Breast epithelium (tissue), 4 donors: Measurements from ENCODE around the gene ACSM5. TPM values are rescaled to one million over a fixed set of nuclear protein-coding genes. Genes with fewer than 3 reads are reported as not detected.
A peak's percentile ranks its signal among the peaks of the same experiment; 100 is the strongest.

Experiments used
- DNase-seq, 2 donors: peaks; one replicate each; pipeline ENCODE4 v3.0.0-alpha.2; 2019; ENCODE audit warnings: low spot score in 2 of 2
- H3K27ac ChIP-seq, 2 donors: fragments of 200-600 bp; sonication (generic) in 1 of 2; one replicate each; pipeline ENCODE4 v1.5.1; 2016 to 2019; ENCODE audit warnings: mild to moderate bottlenecking in 1 of 2
- H3K27me3 ChIP-seq, 2 donors: fragments of 200-600 bp; sonication (generic) in 1 of 2; one replicate each; pipeline versions ENCODE4 v1.5.1 to v1.6.0; 2017 to 2019; ENCODE audit warnings: control low read depth in 1 of 2, mild to moderate bottlenecking in 1 of 2
- H3K36me3 ChIP-seq: fragments of 200-600 bp; one replicate; pipeline ENCODE4 v1.5.1; 2019
- H3K4me1 ChIP-seq, 2 donors: fragments of 200-600 bp; sonication (generic); one replicate each; pipeline ENCODE4 v1.5.1; 2016 to 2019; ENCODE audit warnings: control low read depth in 1 of 2
- H3K4me3 ChIP-seq, 3 donors: fragments of 200-600 bp; sonication (generic); 1 replicate in 2 of 3; 2 replicates in 1 of 3; pipeline ENCODE4 v1.5.1; 2016 to 2019; ENCODE audit warnings: mild to moderate bottlenecking in 3 of 3, moderate library complexity in 2 of 3
- H3K9me3 ChIP-seq, 2 donors: fragments of 200-600 bp; sonication (generic) in 1 of 2; one replicate each; pipeline ENCODE4 v1.5.1; 2016 to 2019; ENCODE audit warnings: control low read depth in 1 of 2
- POLR2A ChIP-seq: fragments of 450-650 bp; IDR thresholded peaks from one replicate; pipeline ENCODE4 v1.6.1; 2016; ENCODE audit warnings: antibody characterized with exemption, mild to moderate bottlenecking, moderate library complexity
- POLR2AphosphoS5 ChIP-seq, 3 donors: sonication (generic); formaldehyde crosslinking; IDR thresholded peaks; one replicate each; pipeline ENCODE4 v1.6.1; 2017; ENCODE audit warnings: antibody characterized with exemption in 3 of 3
- intact Hi-C: fragments of 100-400 bp; cut with DNase I; formaldehyde crosslinking; loops from one replicate; pipeline ENCODE4 v1.15.1; 2023; ENCODE audit warnings: low total_unique reads
- total RNA-seq, 3 donors: library from RNA; depleted of rRNA; stranded (reverse); fragments of >200 nt; gene quantifications; one replicate each; pipeline ENCODE4 v1.1.0, GENCODE V29; 2016
- TF ChIP-seq, protein P1 (sequence below), 3 donors: fragments of 450-650 bp; IDR thresholded peaks; one replicate each; pipeline ENCODE4 v1.5.1; 2016 to 2017; ENCODE audit warnings: antibody characterized with exemption in 3 of 3, mild to moderate bottlenecking in 3 of 3, moderate library complexity in 3 of 3

Gene ACSM5
- total RNA-seq, 3 donors from 2014 or later: 4.5 to 61.0 (median 8.8) TPM

DNA sequence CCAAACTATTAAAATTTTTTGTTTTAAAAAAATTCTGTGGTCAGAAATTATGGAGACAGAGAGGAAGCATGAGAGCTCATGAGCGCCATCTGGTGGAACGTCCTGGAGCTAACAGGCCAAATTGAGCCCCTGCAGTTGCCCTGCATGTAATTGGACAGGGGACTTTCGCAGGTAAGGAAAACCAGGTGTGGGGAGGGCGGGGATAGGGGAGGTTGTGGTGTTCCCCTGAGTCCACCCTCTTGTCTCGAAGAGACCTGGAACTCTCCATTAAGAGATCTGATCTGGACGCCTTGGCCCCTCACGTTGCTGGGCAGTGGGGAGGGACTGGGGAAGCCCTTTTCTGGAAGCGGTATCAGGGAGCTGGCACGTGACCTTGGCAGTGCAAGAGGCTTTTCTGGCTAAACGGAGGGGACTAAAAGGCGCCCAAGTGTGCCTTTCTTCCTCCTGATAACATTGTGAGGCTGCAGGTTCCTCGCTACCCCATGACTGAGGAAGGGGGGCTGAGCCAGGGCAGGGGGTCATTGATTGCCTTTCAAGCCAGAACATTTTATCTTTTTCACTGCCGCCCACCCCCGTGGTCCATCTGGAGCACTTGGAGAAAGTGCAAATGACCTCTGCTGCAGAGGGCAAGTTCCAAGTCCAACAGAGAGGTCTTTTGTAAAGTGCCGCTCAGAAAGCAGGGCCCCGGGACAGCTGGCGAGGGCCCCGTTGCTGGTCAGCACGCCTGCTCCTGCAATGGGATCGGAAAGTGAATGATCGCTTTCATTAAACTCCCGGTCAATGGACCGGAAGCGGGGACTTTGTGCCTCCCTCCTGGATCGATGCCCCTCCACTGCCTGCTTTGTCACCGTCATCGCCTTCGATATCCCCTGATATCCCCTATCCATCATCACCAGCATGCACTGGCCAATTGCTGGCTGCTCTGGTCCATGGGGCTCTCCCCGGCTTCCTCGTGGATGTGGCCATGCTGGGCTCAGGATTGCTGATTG, 23.2 kb upstream of the ACSM5 start:
- TF ChIP-seq, protein P1, sequence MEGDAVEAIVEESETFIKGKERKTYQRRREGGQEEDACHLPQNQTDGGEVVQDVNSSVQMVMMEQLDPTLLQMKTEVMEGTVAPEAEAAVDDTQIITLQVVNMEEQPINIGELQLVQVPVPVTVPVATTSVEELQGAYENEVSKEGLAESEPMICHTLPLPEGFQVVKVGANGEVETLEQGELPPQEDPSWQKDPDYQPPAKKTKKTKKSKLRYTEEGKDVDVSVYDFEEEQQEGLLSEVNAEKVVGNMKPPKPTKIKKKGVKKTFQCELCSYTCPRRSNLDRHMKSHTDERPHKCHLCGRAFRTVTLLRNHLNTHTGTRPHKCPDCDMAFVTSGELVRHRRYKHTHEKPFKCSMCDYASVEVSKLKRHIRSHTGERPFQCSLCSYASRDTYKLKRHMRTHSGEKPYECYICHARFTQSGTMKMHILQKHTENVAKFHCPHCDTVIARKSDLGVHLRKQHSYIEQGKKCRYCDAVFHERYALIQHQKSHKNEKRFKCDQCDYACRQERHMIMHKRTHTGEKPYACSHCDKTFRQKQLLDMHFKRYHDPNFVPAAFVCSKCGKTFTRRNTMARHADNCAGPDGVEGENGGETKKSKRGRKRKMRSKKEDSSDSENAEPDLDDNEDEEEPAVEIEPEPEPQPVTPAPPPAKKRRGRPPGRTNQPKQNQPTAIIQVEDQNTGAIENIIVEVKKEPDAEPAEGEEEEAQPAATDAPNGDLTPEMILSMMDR (IDR thresholded peaks at IDR 0.05): peak; percentile 18 to 58 (median 57)
- no peak for TF ChIP-seq POLR2AphosphoS5 (IDR thresholded peaks at IDR 0.05)
- H3K4me3 ChIP-seq: peak overlapping the region in 1 of 3 donors; percentile 3
- H3K36me3 ChIP-seq: no peaks in the 10 kb centered on the region
- H3K4me1 ChIP-seq: no peaks in the 10 kb centered on the region
- peak; percentile 36 to 70 for DNase-seq
- no peak overlapping the region for H3K27ac ChIP-seq
- H3K9me3 ChIP-seq: no peaks in the 10 kb centered on the region
- no peaks in the 10 kb centered on the region for H3K27me3 ChIP-seq
- intact Hi-C loops: no loop called here

GRCh38 chr16:20387978-20388377, 21.4 kb upstream of the ACSM5 start:
- no peak for DNase-seq
- Histone ChIP-seq H3K36me3 (no peaks in the 10 kb centered on the region), H3K4me3 (no peak overlapping the region), H3K9me3 (no peaks in the 10 kb centered on the region), H3K27me3 (no peaks in the 10 kb centered on the region), H3K4me1 (no peaks in the 10 kb centered on the region), H3K27ac (no peak overlapping the region)
- TF ChIP-seq POLR2A (no peak), POLR2AphosphoS5 (IDR thresholded peaks at IDR 0.05) (no peak)
- TF ChIP-seq, protein P1 (IDR thresholded peaks at IDR 0.05): no peak
- intact Hi-C loops: no loop called here

- no peak for TF ChIP-seq POLR2A
- no peak for DNase-seq
Measured at GRCh38 chr16:20388854-20389253, 20.5 kb upstream of the ACSM5 start.

GRCh38 chr16:20391045-20391444, 18.3 kb upstream of the ACSM5 start:
- H3K27me3 ChIP-seq: no peaks in the 10 kb centered on the region
- intact Hi-C loops: no loop called here
- no peak overlapping the region for H3K27ac ChIP-seq
- no peak for DNase-seq
- no peaks in the 10 kb centered on the region for H3K4me1 ChIP-seq
- no peaks in the 10 kb centered on the region for H3K9me3 ChIP-seq
- H3K36me3 ChIP-seq: no peaks in the 10 kb centered on the region
- no peak overlapping the region for H3K4me3 ChIP-seq
- TF ChIP-seq POLR2AphosphoS5 (IDR thresholded peaks at IDR 0.05): no peak
- no peak for TF ChIP-seq POLR2A
- TF ChIP-seq, protein P1 (IDR thresholded peaks at IDR 0.05): no peak

More at GRCh38 chr16:20388854-20389253, 20.5 kb upstream of the ACSM5 start:
- intact Hi-C loops: no loop called here
- H3K9me3 ChIP-seq: no peaks in the 10 kb centered on the region
- no peaks in the 10 kb centered on the region for H3K36me3 ChIP-seq
- no peak overlapping the region for H3K27ac ChIP-seq
- H3K27me3 ChIP-seq: no peaks in the 10 kb centered on the region
- no peak overlapping the region for H3K4me3 ChIP-seq
- no peaks in the 10 kb centered on the region for H3K4me1 ChIP-seq

DNA sequence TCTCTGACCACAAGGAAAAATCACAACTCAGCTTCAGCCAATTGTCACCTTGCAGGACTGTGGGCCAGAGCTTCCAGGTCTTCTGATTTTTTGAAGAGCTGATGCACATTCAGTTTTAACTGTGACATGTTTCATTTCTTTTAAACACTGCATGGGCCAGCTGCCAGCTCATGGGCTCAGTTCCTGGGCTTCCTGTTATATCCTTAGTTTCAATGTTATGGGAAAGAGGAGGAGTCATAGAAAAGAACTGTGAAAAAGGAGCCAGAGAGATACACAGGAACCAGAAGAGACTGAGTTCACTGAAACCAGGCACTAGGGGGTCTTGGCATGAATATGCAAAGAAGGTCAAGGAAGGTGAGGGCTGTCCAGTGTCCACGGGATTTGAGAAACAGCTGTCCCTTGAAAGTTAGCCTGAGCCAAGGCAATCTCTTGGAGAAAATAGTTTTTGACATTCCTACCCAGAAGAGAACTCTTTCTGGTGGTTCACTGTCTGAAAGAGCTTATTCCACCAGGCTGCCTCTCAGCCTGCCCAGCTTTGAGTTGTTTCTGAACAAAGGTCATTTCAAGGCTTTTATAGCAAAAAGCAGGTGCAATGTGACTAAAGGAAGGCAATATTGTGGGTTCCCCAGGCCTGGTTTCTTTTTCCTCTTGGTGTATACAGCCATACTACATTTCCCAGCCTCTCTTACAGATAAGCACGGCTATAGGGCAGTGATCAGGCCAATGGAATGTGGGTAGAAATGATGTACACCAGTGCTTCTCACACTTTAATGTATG, 15.3 kb upstream of the ACSM5 start:
- intact Hi-C loops: no loop called here

More for the DNA sequence above, 15.3 kb upstream of the ACSM5 start:
- no peaks in the 10 kb centered on the region for H3K9me3 ChIP-seq
- no peak for TF ChIP-seq POLR2A
- TF ChIP-seq POLR2AphosphoS5 (IDR thresholded peaks at IDR 0.05): no peak
- TF ChIP-seq, protein P1 (IDR thresholded peaks at IDR 0.05): no peak
- H3K4me3 ChIP-seq: no peak overlapping the region
- no peak for DNase-seq
- no peaks in the 10 kb centered on the region for H3K36me3 ChIP-seq
- H3K4me1 ChIP-seq: no peaks in the 10 kb centered on the region
- no peak overlapping the region for H3K27ac ChIP-seq
- H3K27me3 ChIP-seq: no peaks in the 10 kb centered on the region
